ENCODE results near the gene ZGPAT. TPM values are rescaled to one million over a fixed set of nuclear protein-coding genes. Genes with fewer than 3 reads are reported as not detected.

ZGPAT gene
- total and polyA plus RNA-seq, 2 of the 13 experiments (the other 11 are each of a cell fraction or from before 2014, with no cell fraction given), result 23.0 to 41.9 TPM

GRCh38 chr20:63740627-63741353, 33.0 kb downstream of the ZGPAT start (continued):
- TF ChIP-seq STAG1 (CRISPR knock-in tag; IDR thresholded peaks at IDR 0.05) (peak; percentile 54), KLF11 (CRISPR knock-in tag; IDR thresholded peaks at IDR 0.05) (peak; percentile 97), ZSCAN9 (CRISPR knock-in tag; IDR thresholded peaks at IDR 0.05; ENCODE audit: borderline replicate concordance) (peak; percentile 95; the same call in 1 of the 2 replicates), ZNF496 (CRISPR knock-in tag; IDR thresholded peaks at IDR 0.05; ENCODE audit: insufficient replicate concordance) (no peak), KDM4B (CRISPR knock-in tag; IDR thresholded peaks at IDR 0.05) (peak; percentile 97), TP53 (CRISPR knock-in tag; conservative IDR thresholded peaks at IDR 0.05) (peak; percentile 86; the same call in 1 of the 2 replicates), SATB2 (CRISPR knock-in tag; IDR thresholded peaks at IDR 0.05) (peak; percentile 97), CTCF (CRISPR knock-in tag; IDR thresholded peaks at IDR 0.05) (peak; percentile 72), ZNF839 (CRISPR knock-in tag; IDR thresholded peaks at IDR 0.05; ENCODE audit: borderline replicate concordance) (peak; percentile 85; the same call in 1 of the 2 replicates), NR2F2 (IDR thresholded peaks at IDR 0.05; ENCODE audit: borderline replicate concordance, low read depth) (0 out of 2 replicates have a peak, but pooled peaks have one; percentile 32), CEBPG (CRISPR knock-in tag; IDR thresholded peaks at IDR 0.05) (peak; percentile 100), ZNF337 (CRISPR knock-in tag; IDR thresholded peaks at IDR 0.05; ENCODE audit: borderline replicate concordance, low read depth) (0 out of 2 replicates have a peak, but pooled peaks have one; percentile 86), HNRNPUL1 (IDR thresholded peaks at IDR 0.05; ENCODE audit: low read depth, low read length) (peak; percentile 100), ZNF124 (CRISPR knock-in tag; IDR thresholded peaks at IDR 0.05) (peak; percentile 8; the same call in 1 of the 2 replicates), ETV6 (CRISPR knock-in tag; conservative IDR thresholded peaks at IDR 0.05) (peak; percentile 69; the same call in 1 of the 2 replicates), ASH2L (IDR thresholded peaks at IDR 0.05; ENCODE audit: insufficient read length, low read depth, low read length) (peak; percentile 47)
- TF ChIP-seq, protein P1, sequence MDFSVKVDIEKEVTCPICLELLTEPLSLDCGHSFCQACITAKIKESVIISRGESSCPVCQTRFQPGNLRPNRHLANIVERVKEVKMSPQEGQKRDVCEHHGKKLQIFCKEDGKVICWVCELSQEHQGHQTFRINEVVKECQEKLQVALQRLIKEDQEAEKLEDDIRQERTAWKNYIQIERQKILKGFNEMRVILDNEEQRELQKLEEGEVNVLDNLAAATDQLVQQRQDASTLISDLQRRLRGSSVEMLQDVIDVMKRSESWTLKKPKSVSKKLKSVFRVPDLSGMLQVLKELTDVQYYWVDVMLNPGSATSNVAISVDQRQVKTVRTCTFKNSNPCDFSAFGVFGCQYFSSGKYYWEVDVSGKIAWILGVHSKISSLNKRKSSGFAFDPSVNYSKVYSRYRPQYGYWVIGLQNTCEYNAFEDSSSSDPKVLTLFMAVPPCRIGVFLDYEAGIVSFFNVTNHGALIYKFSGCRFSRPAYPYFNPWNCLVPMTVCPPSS (IDR thresholded peaks at IDR 0.05), result no peak
- TF ChIP-seq, protein P2, sequence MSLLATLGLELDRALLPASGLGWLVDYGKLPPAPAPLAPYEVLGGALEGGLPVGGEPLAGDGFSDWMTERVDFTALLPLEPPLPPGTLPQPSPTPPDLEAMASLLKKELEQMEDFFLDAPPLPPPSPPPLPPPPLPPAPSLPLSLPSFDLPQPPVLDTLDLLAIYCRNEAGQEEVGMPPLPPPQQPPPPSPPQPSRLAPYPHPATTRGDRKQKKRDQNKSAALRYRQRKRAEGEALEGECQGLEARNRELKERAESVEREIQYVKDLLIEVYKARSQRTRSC (CRISPR knock-in tag; IDR thresholded peaks at IDR 0.05; ENCODE audit: low read depth), result peak; percentile 84; the same call in 1 of the 2 replicates
- TF ChIP-seq, protein P3, sequence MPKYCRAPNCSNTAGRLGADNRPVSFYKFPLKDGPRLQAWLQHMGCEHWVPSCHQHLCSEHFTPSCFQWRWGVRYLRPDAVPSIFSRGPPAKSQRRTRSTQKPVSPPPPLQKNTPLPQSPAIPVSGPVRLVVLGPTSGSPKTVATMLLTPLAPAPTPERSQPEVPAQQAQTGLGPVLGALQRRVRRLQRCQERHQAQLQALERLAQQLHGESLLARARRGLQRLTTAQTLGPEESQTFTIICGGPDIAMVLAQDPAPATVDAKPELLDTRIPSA (CRISPR knock-in tag; IDR thresholded peaks at IDR 0.05; ENCODE audit: borderline replicate concordance), result peak; percentile 96
- TF ChIP-seq, protein P4, sequence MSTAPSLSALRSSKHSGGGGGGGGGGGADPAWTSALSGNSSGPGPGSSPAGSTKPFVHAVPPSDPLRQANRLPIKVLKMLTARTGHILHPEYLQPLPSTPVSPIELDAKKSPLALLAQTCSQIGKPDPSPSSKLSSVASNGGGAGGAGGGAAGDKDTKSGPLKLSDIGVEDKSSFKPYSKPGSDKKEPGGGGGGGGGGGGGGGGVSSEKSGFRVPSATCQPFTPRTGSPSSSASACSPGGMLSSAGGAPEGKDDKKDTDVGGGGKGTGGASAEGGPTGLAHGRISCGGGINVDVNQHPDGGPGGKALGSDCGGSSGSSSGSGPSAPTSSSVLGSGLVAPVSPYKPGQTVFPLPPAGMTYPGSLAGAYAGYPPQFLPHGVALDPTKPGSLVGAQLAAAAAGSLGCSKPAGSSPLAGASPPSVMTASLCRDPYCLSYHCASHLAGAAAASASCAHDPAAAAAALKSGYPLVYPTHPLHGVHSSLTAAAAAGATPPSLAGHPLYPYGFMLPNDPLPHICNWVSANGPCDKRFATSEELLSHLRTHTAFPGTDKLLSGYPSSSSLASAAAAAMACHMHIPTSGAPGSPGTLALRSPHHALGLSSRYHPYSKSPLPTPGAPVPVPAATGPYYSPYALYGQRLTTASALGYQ (CRISPR knock-in tag; IDR thresholded peaks at IDR 0.05), result peak; percentile 98
